ENCODE results near the gene LCLAT1.

- TF ChIP-seq SPI1 (IDR thresholded peaks at IDR 0.05; ENCODE audit: borderline replicate concordance, low read depth) (no peak), CTCF (IDR thresholded peaks at IDR 0.05; ENCODE audit: insufficient read depth, low read length) (no peak), POLR2AphosphoS5 (IDR thresholded peaks at IDR 0.05; ENCODE audit: low read depth) (no peak)
Observed at GRCh38 chr2:30493440-30493839, 46.4 kb downstream of the LCLAT1 start.

Data from HL-60 (cell line).